K562 (cell line): ENCODE results near the gene TBRG1. TPM values are rescaled to one million over a fixed set of nuclear protein-coding genes. Genes with fewer than 3 reads are reported as not detected.

Experiments used
- ATAC-seq: fragments of 200-7000 bp; cut with Tn5 transposase; 3 replicates; pipeline ENCODE4 v1.9.1; 2020; ENCODE audit warnings: moderate library complexity
- BruUV-seq: library from RNA; stranded (reverse); fragments of 400-500 nt; replicated peaks from 2 replicates; lab custom pipeline; 2021; lab: Mats Ljungman, UMichigan
- CTCF ChIA-PET: fragments of 300-600 bp; formaldehyde crosslinking; extraction: SDS; loops from one replicate; lab custom pipeline; 2021; ENCODE audit warnings: low intra/inter-chr PET ratio; lab: Yijun Ruan, JAX
- POLR2A ChIA-PET: fragments of 300-600, 350-650 bp; sonication (Branson Sonifier 250); formaldehyde crosslinking; extraction: SDS; loops from one replicate; lab custom pipeline; 2021; ENCODE audit warnings: antibody characterized with exemption, inconsistent platforms; lab: Yijun Ruan, JAX
- DNase-seq, 4 experiments: peaks; one replicate each; pipeline versions ENCODE4 v3.0.0 to v3.0.0-alpha.2; 2011 to 2018; ENCODE audit warnings: low spot score in 3 of 4, mixed read lengths in 3 of 4; ENCODE audit errors: extremely low read depth in 1 of 4
- FAIRE-seq: peaks from 2 replicates; lab custom pipeline; 2011; peaks lifted over from hg19 to GRCh38; lab: Jason Lieb, UNC
- H2AFZ ChIP-seq: 2 replicates; pipeline ENCODE4 v1.6.0; 2011; ENCODE audit warnings: low read depth, low read length, control low read depth, inconsistent platforms
- H3K27ac ChIP-seq: fragments of 200-600 bp; 3 replicates; pipeline ENCODE4 v1.8.0; 2011; ENCODE audit warnings: low read depth, mild to moderate bottlenecking, control low read depth, inconsistent platforms, low read length, moderate library complexity, mixed read lengths; ENCODE audit errors: extremely low read depth
- H3K27me3 ChIP-seq, 2 experiments: fragments of 300-600 bp in 1 of 2; 2 replicates in 1 of 2; 3 replicates in 1 of 2; pipeline versions ENCODE4 v1.6.0 to v1.8.0; 2011; ENCODE audit warnings: inconsistent platforms in 2 of 2, low read length in 2 of 2, mild to moderate bottlenecking in 1 of 2, mixed read lengths in 1 of 2, moderate library complexity in 1 of 2; ENCODE audit not compliant: control insufficient read depth in 2 of 2, insufficient read depth in 2 of 2
- H3K36me3 ChIP-seq: fragments of 300-600 bp; 3 replicates; pipeline ENCODE4 v1.8.0; 2011; ENCODE audit warnings: mild to moderate bottlenecking, low read length, inconsistent platforms; ENCODE audit not compliant: control insufficient read depth, insufficient read depth
- H3K4me1 ChIP-seq, 2 experiments: fragments of 200-600 bp in 1 of 2; replicated peaks in 1 of 2; 2 replicates in 1 of 2; 3 replicates in 1 of 2; pipeline versions ENCODE4 v1.5.1 to v1.8.0; 2011; ENCODE audit warnings: inconsistent platforms in 2 of 2, low read length in 2 of 2, mild to moderate bottlenecking in 1 of 2, mixed read lengths in 1 of 2, moderate library complexity in 1 of 2; ENCODE audit not compliant: control insufficient read depth in 2 of 2, insufficient read depth in 2 of 2
- H3K4me2 ChIP-seq: 2 replicates; pipeline ENCODE4 v1.6.1; 2011; ENCODE audit warnings: low read length, control low read depth, inconsistent platforms, mixed read lengths; ENCODE audit not compliant: insufficient read depth
- H3K4me3 ChIP-seq: fragments of 200-600 bp; sonication (generic), shearing (Covaris generic); 2 replicates; pipeline ENCODE4 v1.5.1; 2016; ENCODE audit warnings: control low read depth, inconsistent platforms
- H3K79me2 ChIP-seq: fragments of 200-600 bp; 3 replicates; pipeline ENCODE4 v1.8.0; 2011; ENCODE audit warnings: low read length, inconsistent platforms; ENCODE audit not compliant: control insufficient read depth, insufficient read depth
- H3K9ac ChIP-seq, 2 experiments: 2 replicates each; pipeline versions ENCODE4 v1.6.0 to v1.6.1; 2011; ENCODE audit warnings: low read depth in 2 of 2, low read length in 2 of 2, control low read depth in 1 of 2, inconsistent platforms in 1 of 2, mild to moderate bottlenecking in 1 of 2, mixed read lengths in 1 of 2; ENCODE audit not compliant: insufficient read depth in 1 of 2
- H3K9me1 ChIP-seq: one replicate; pipeline ENCODE4 v1.6.0; 2011; ENCODE audit warnings: inconsistent platforms, mild to moderate bottlenecking, low read length, moderate library complexity; ENCODE audit not compliant: control insufficient read depth, insufficient read depth
- H3K9me3 ChIP-seq: replicated peaks from 2 replicates; pipeline ENCODE4 v1.5.1; 2011; ENCODE audit warnings: low read depth, low read length, inconsistent platforms; ENCODE audit not compliant: control insufficient read depth, insufficient read depth
- H4K20me1 ChIP-seq: replicated peaks from 2 replicates; pipeline ENCODE4 v1.6.1; 2011; ENCODE audit warnings: low read length, inconsistent platforms, mixed read lengths; ENCODE audit not compliant: control insufficient read depth, insufficient read depth
- BRD4 ChIP-seq: fragments of 200-600 bp; sonication (generic); IDR thresholded peaks from 2 replicates; pipeline ENCODE4 v1.6.1; 2017; ENCODE audit warnings: inconsistent platforms
- CBX8 ChIP-seq: fragments of 200-600 bp; sonication (generic); IDR thresholded peaks from 2 replicates; pipeline ENCODE4 v1.6.1; 2012; ENCODE audit warnings: borderline replicate concordance, mixed run types, low read depth, mild to moderate bottlenecking, moderate library complexity, mixed read lengths, low read length, control low read depth, inconsistent platforms; ENCODE audit not compliant: poor library complexity, severe bottlenecking; ENCODE audit errors: extremely low read depth
- GABPB2 ChIP-seq: fragments of 250-450 bp; sonication (Bioruptor Pico); conservative IDR thresholded peaks from 2 replicates; pipeline ENCODE4 v1.5.1; 2021; ENCODE audit warnings: mild to moderate bottlenecking
- MBD2 ChIP-seq: sonication (generic); IDR thresholded peaks from 2 replicates; pipeline ENCODE4 v1.6.1; 2016; ENCODE audit warnings: low read depth, borderline replicate concordance
- RBM17 ChIP-seq: fragments of 200-400 bp; formaldehyde crosslinking; IDR thresholded peaks from 2 replicates; pipeline ENCODE4 v1.6.1; 2017; ENCODE audit warnings: low read depth, mild to moderate bottlenecking, low read length, borderline replicate concordance
- RERE ChIP-seq: sonication (generic); formaldehyde crosslinking; IDR thresholded peaks from 2 replicates; pipeline ENCODE4 v1.8.0; 2023; ENCODE audit warnings: missing genetic modification reagents, mild to moderate bottlenecking, borderline replicate concordance
- RFX7 ChIP-seq: fragments of 250-450 bp; sonication (Bioruptor Pico); IDR thresholded peaks from 2 replicates; pipeline ENCODE4 v1.5.1; 2021; ENCODE audit warnings: mild to moderate bottlenecking
- RNF219 ChIP-seq: fragments of 250-450 bp; sonication (Bioruptor Pico); IDR thresholded peaks from 2 replicates; pipeline ENCODE4 v1.5.0; 2022; ENCODE audit warnings: mild to moderate bottlenecking
- SMAD3 ChIP-seq: fragments of 450-650 bp; formaldehyde crosslinking; conservative IDR thresholded peaks from 2 replicates; pipeline ENCODE4 v1.4.0; 2020; ENCODE audit warnings: mild to moderate bottlenecking
- TRIM24 ChIP-seq, 2 experiments: fragments of 450-650 bp; IDR thresholded peaks; 2 replicates each; pipeline ENCODE4 v1.6.1; 2016
- ZHX1 ChIP-seq: fragments of 150-350 bp; conservative IDR thresholded peaks from 2 replicates; pipeline ENCODE4 v1.6.1; 2014; ENCODE audit warnings: low read length
- ZSCAN32 ChIP-seq: fragments of 450-650 bp; formaldehyde crosslinking; IDR thresholded peaks from 2 replicates; pipeline ENCODE4 v1.4.0; 2020; ENCODE audit warnings: mild to moderate bottlenecking, moderate library complexity
- WGBS: fragments of 100-300 bp; shearing (Covaris generic); methylation state at CpG from one replicate; pipeline ENCODE4 v1.1.6; 2016; ENCODE audit warnings: low coverage, mixed read lengths; ENCODE audit not compliant: insufficient coverage; ENCODE audit errors: missing lambda C conversion rate; 5-methylcytosine and 5-hydroxymethylcytosine counted together
- in situ Hi-C: fragments of 300-500 bp; cut with MboI; formaldehyde crosslinking; loops from 4 replicates; pipeline ENCODE4 v1.15.0; 2018; ENCODE audit warnings: inconsistent platforms, mixed read lengths
- intact Hi-C: fragments of 100-400 bp; cut with micrococcal nuclease; formaldehyde crosslinking; loops from 2 replicates; pipeline ENCODE4 v1.14.2; 2022
- polyA plus RNA-seq, 8 experiments: library from polyadenylated mRNA; depleted of rRNA in 4 of 8; stranded (reverse) in 5 of 8; unstranded in 3 of 8; fragments of >200 nt; fragmentation: Nextera tagmentation in 2 of 8; fragmentation: Illumina TruSeq in 1 of 8; extraction: Ambion mirVana in 2 of 8; extraction: Trizol in 1 of 8; gene quantifications; 2 replicates each; pipeline versions ENCODE4 v1.2.1 to v1.2.3, GENCODE V29; 2011 to 2014; ENCODE audit warnings: inconsistent platforms in 1 of 8, missing spikeins in 1 of 8
- total RNA-seq, 7 experiments: library from RNA; depleted of rRNA in 6 of 7; stranded (reverse); fragments of >200 nt in 6 of 7; fragmentation: Illumina TruSeq in 2 of 7; extraction: Trizol in 2 of 7; gene quantifications; 2 replicates each; pipeline versions ENCODE4 v1.2.1 to v1.2.3, GENCODE V29; 2011 to 2021; ENCODE audit warnings: low replicate concordance in 1 of 7

TBRG1 gene
- total and polyA plus RNA-seq, 9 of the 15 experiments (the other 6 are each of a cell fraction or from before 2014, with no cell fraction given) = 8.7 to 30.0 (median 20.2) TPM

- Histone ChIP-seq H2AFZ (no peak overlapping the region), H3K9ac (no peak overlapping the region), H3K36me3 (no peaks in the 10 kb centered on the region), H3K4me2 (peak overlapping the region; percentile 65), H3K4me3 (no peak overlapping the region), H3K9me3 (peaks cover 2% of the 10 kb centered on the region; the same call in 1 of the 2 replicates), H4K20me1 (0 out of 2 replicates have a peak, but pooled peaks cover 7% of the 10 kb centered on the region), H3K79me2 (no peaks in the 10 kb centered on the region), H3K9me1 (no peaks in the 10 kb centered on the region), H3K4me1 (peaks cover 4 to 21% of the 10 kb centered on the region in 2 experiments; a peak in 3 of 5 replicates), H3K27me3 (no peaks in the 10 kb centered on the region), H3K27ac (no peak overlapping the region)
- CTCF ChIA-PET = interaction anchor here (1.1 to 2.6 kb wide), 2 partner anchors 95 to 172 kb away, joined by 3 to 18 read pairs; partner anchors contain the start of gene ESAM
- ATAC-seq = peak; percentile 91
- POLR2A ChIA-PET = interaction anchor here (0.6 to 1.5 kb wide), 5 partner anchors 10 to 227 kb away, joined by 3 to 4 read pairs (median 3); no protein-coding TSS in a partner anchor
- 7% methylated on average over 3 of the region's 3 CpGs for WGBS
- peak; percentile 86 for FAIRE-seq
- in situ Hi-C loops (no loop called here), intact Hi-C loops (no loop called here)
- BruUV-seq = no TSS peak
- peak; percentile 45 to 85 (median 66) for DNase-seq
- peak; percentile 31; the same call in 1 of the 2 replicates for TF ChIP-seq MBD2
- no peak for TF ChIP-seq GABPB2 (CRISPR knock-in tag)
- no peak for TF ChIP-seq RBM17
- no peak for TF ChIP-seq RERE (CRISPR knock-in tag)
- TF ChIP-seq TRIM24 (IDR thresholded peaks at IDR 0.05) = peak; percentile 89 to 94
- TF ChIP-seq CBX8 = no peak
- TF ChIP-seq SMAD3 (CRISPR knock-in tag) = no peak
- TF ChIP-seq ZHX1 = no peak
- TF ChIP-seq BRD4 = no peak
- no peak for TF ChIP-seq RNF219
- no peak for TF ChIP-seq ZSCAN32 (CRISPR knock-in tag)
- TF ChIP-seq RFX7 = no peak
Observed at GRCh38 chr11:124667601-124668000, 44.9 kb downstream of the TBRG1 start.
